ENCODE results near the gene SCCPDH. TPM values are rescaled to one million over a fixed set of nuclear protein-coding genes. Genes with fewer than 3 reads are reported as not detected.

The SCCPDH gene
- total and polyA plus RNA-seq, 2 of the 13 experiments (the other 11 are each of a cell fraction or from before 2014, with no cell fraction given) = 36.7 to 62.3 TPM

GRCh38 chr1:246724016-246724730, at the start of gene SCCPDH (continued):
- TF ChIP-seq ZNF800 (CRISPR knock-in tag; IDR thresholded peaks at IDR 0.05) = peak; percentile 69; the same call in 1 of the 2 replicates
- peak; percentile 37; the same call in 1 of the 2 replicates for TF ChIP-seq ARHGAP35 (CRISPR knock-in tag; IDR thresholded peaks at IDR 0.05; ENCODE audit: borderline replicate concordance)
- no peak for TF ChIP-seq CREM (IDR thresholded peaks at IDR 0.05)
- no peak for TF ChIP-seq CREM (CRISPR knock-in tag; IDR thresholded peaks at IDR 0.05)
- peak; percentile 16; the same call in 1 of the 2 replicates for TF ChIP-seq MEIS1 (CRISPR knock-in tag; IDR thresholded peaks at IDR 0.05; ENCODE audit: borderline replicate concordance)
- TF ChIP-seq DR1 (CRISPR knock-in tag; IDR thresholded peaks at IDR 0.05) = no peak
- TF ChIP-seq, protein P1, sequence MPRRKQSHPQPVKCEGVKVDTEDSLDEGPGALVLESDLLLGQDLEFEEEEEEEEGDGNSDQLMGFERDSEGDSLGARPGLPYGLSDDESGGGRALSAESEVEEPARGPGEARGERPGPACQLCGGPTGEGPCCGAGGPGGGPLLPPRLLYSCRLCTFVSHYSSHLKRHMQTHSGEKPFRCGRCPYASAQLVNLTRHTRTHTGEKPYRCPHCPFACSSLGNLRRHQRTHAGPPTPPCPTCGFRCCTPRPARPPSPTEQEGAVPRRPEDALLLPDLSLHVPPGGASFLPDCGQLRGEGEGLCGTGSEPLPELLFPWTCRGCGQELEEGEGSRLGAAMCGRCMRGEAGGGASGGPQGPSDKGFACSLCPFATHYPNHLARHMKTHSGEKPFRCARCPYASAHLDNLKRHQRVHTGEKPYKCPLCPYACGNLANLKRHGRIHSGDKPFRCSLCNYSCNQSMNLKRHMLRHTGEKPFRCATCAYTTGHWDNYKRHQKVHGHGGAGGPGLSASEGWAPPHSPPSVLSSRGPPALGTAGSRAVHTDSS (CRISPR knock-in tag; conservative IDR thresholded peaks at IDR 0.05) = no peak
- no peak for TF ChIP-seq SOX5 (CRISPR knock-in tag; IDR thresholded peaks at IDR 0.05; ENCODE audit: borderline replicate concordance)
- peak; percentile 65 for TF ChIP-seq KAT8 (CRISPR knock-in tag; IDR thresholded peaks at IDR 0.05)
- peak; percentile 39; the same call in 1 of the 2 replicates for TF ChIP-seq ESRRA (CRISPR knock-in tag; IDR thresholded peaks at IDR 0.05; ENCODE audit: low read depth)
- TF ChIP-seq ARID2 (CRISPR knock-in tag; IDR thresholded peaks at IDR 0.05; ENCODE audit: borderline replicate concordance) = peak; percentile 88; the same call in 1 of the 2 replicates
- TF ChIP-seq ZNF138 (CRISPR knock-in tag; IDR thresholded peaks at IDR 0.05; ENCODE audit: low read depth) = no peak
- TF ChIP-seq, protein P2, sequence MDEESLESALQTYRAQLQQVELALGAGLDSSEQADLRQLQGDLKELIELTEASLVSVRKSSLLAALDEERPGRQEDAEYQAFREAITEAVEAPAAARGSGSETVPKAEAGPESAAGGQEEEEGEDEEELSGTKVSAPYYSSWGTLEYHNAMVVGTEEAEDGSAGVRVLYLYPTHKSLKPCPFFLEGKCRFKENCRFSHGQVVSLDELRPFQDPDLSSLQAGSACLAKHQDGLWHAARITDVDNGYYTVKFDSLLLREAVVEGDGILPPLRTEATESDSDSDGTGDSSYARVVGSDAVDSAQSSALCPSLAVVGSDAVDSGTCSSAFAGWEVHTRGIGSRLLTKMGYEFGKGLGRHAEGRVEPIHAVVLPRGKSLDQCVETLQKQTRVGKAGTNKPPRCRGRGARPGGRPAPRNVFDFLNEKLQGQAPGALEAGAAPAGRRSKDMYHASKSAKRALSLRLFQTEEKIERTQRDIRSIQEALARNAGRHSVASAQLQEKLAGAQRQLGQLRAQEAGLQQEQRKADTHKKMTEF (CRISPR knock-in tag; IDR thresholded peaks at IDR 0.05) = peak; percentile 81; the same call in 1 of the 2 replicates
- no peak for TF ChIP-seq CBFB (CRISPR knock-in tag; IDR thresholded peaks at IDR 0.05)
- no peak for TF ChIP-seq ZNF383 (CRISPR knock-in tag; IDR thresholded peaks at IDR 0.05; ENCODE audit: borderline replicate concordance)
- TF ChIP-seq KAT7 (CRISPR knock-in tag; IDR thresholded peaks at IDR 0.05; ENCODE audit: borderline replicate concordance) = peak; percentile 66; the same call in 1 of the 2 replicates
- TF ChIP-seq ARID5B (CRISPR knock-in tag; IDR thresholded peaks at IDR 0.05) = peak; percentile 18; the same call in 1 of the 2 replicates
- TF ChIP-seq SMC3 (IDR thresholded peaks at IDR 0.05; ENCODE audit: low read length) = no peak
- TF ChIP-seq, protein P3, sequence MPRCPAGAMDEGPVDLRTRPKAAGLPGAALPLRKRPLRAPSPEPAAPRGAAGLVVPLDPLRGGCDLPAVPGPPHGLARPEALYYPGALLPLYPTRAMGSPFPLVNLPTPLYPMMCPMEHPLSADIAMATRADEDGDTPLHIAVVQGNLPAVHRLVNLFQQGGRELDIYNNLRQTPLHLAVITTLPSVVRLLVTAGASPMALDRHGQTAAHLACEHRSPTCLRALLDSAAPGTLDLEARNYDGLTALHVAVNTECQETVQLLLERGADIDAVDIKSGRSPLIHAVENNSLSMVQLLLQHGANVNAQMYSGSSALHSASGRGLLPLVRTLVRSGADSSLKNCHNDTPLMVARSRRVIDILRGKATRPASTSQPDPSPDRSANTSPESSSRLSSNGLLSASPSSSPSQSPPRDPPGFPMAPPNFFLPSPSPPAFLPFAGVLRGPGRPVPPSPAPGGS (CRISPR knock-in tag; IDR thresholded peaks at IDR 0.05) = peak; percentile 13; the same call in 1 of the 2 replicates

Data from HepG2 (cell line).